SU-DHL-6 (cell line): ENCODE data around the gene STK32B.

Source experiments
- H2AFZ ChIP-seq: fragments of 200-600 bp; sonication (generic); 2 replicates; pipeline ENCODE4 v1.6.1; 2014; ENCODE audit warnings: low read depth, mild to moderate bottlenecking, moderate library complexity, mixed read lengths, antibody characterized with exemption, low read length; ENCODE audit not compliant: severe bottlenecking
- H3F3A ChIP-seq: fragments of 200-600 bp; shearing (Covaris generic); 2 replicates; pipeline ENCODE4 v1.6.0; 2016; ENCODE audit warnings: antibody characterized with exemption, mild to moderate bottlenecking; ENCODE audit not compliant: insufficient read depth
- H3K27ac ChIP-seq: fragments of 200-600 bp; sonication (generic); 2 replicates; pipeline ENCODE4 v1.5.1; 2016; ENCODE audit warnings: low read depth, mild to moderate bottlenecking, low read length, moderate library complexity, mixed read lengths
- H3K27me3 ChIP-seq: fragments of 200-600 bp; sonication (generic), shearing (Covaris generic); 2 replicates; pipeline ENCODE4 v1.6.0; 2014; ENCODE audit warnings: mild to moderate bottlenecking, low read length
- H3K36me3 ChIP-seq: fragments of 200-600 bp; sonication (generic); 2 replicates; pipeline ENCODE4 v1.6.1; 2014; ENCODE audit warnings: mild to moderate bottlenecking, low read length, mixed read lengths
- H3K4me2 ChIP-seq: fragments of 300-600, 200-600 bp; shearing (Covaris generic), sonication (generic); 2 replicates; pipeline ENCODE4 v1.6.0; 2014; ENCODE audit warnings: low read length, low read depth, mild to moderate bottlenecking; ENCODE audit not compliant: poor library complexity, severe bottlenecking
- H3K4me3 ChIP-seq: fragments of 200-600 bp; sonication (generic); 2 replicates; pipeline ENCODE4 v1.5.1; 2014; ENCODE audit warnings: antibody characterized with exemption, low read length, mild to moderate bottlenecking, mixed read lengths; ENCODE audit not compliant: insufficient read depth, poor library complexity, severe bottlenecking
- H3K79me2 ChIP-seq: fragments of 200-600 bp; sonication (generic); 2 replicates; pipeline ENCODE4 v1.6.1; 2014; ENCODE audit warnings: mild to moderate bottlenecking, low read length, moderate library complexity; ENCODE audit not compliant: insufficient read depth
- H3K9ac ChIP-seq: fragments of 200-600 bp; sonication (generic); 2 replicates; pipeline ENCODE4 v1.7.0; 2014; ENCODE audit warnings: mild to moderate bottlenecking, low read length
- H3K9me2 ChIP-seq: fragments of 200-600 bp; sonication (generic); replicated peaks from 2 replicates; pipeline ENCODE4 v1.6.1; 2014; ENCODE audit warnings: low read length; ENCODE audit not compliant: insufficient read depth
- H3K9me3 ChIP-seq: fragments of 200-600 bp; sonication (generic); 2 replicates; pipeline ENCODE4 v1.6.1; 2014; ENCODE audit warnings: low read length, mixed read lengths; ENCODE audit not compliant: insufficient read depth
- H4K20me1 ChIP-seq: fragments of 200-600 bp; sonication (generic); 2 replicates; pipeline ENCODE4 v1.6.1; 2014; ENCODE audit warnings: low read depth, mild to moderate bottlenecking, antibody characterized with exemption, low read length, moderate library complexity, mixed read lengths
- CTCF ChIP-seq: fragments of 200-600 bp; sonication (generic); IDR thresholded peaks from one replicate; pipeline ENCODE4 v1.5.1; 2017; ENCODE audit warnings: antibody characterized with exemption, mild to moderate bottlenecking, low read length, moderate library complexity; ENCODE audit not compliant: insufficient read depth, poor library complexity, severe bottlenecking
- EZH2phosphoT487 ChIP-seq: fragments of 200-600 bp; sonication (generic), shearing (Covaris generic); conservative IDR thresholded peaks from 2 replicates; pipeline ENCODE4 v1.6.1; 2018; ENCODE audit warnings: mild to moderate bottlenecking, antibody characterized with exemption, low read length, moderate library complexity, mixed read lengths

STK32B gene

GRCh38 chr4:5383191-5383980, 332.1 kb downstream of the STK32B start:
- Histone ChIP-seq H3K4me2 (no peak overlapping the region), H3K9me2 (no peaks in the 10 kb centered on the region), H3K4me3 (no peak overlapping the region), H3F3A (no peaks in the 10 kb centered on the region), H3K79me2 (no peaks in the 10 kb centered on the region), H3K27ac (no peak overlapping the region), H4K20me1 (no peaks in the 10 kb centered on the region), H3K36me3 (no peaks in the 10 kb centered on the region), H3K27me3 (no peaks in the 10 kb centered on the region), H3K9ac (no peak overlapping the region), H3K9me3 (no peaks in the 10 kb centered on the region), H2AFZ (no peak overlapping the region)
- TF ChIP-seq EZH2phosphoT487 (no peak), CTCF (no peak)

- no peaks in the 10 kb centered on the region for H3K36me3 ChIP-seq
- H3K9ac ChIP-seq = no peak overlapping the region
- H3K27ac ChIP-seq = no peak overlapping the region
- H3K9me2 ChIP-seq = no peaks in the 10 kb centered on the region
- no peak overlapping the region for H3K4me3 ChIP-seq
- no peaks in the 10 kb centered on the region for H3K79me2 ChIP-seq
- TF ChIP-seq EZH2phosphoT487 (no peak), CTCF (no peak)
- no peaks in the 10 kb centered on the region for H4K20me1 ChIP-seq
- H3K27me3 ChIP-seq = no peaks in the 10 kb centered on the region
- H3K4me2 ChIP-seq = no peak overlapping the region
- no peaks in the 10 kb centered on the region for H3K9me3 ChIP-seq
- H2AFZ ChIP-seq = no peak overlapping the region
- no peaks in the 10 kb centered on the region for H3F3A ChIP-seq
Observed at GRCh38 chr4:5385741-5386311, 334.5 kb downstream of the STK32B start.

GRCh38 chr4:5386921-5387320, 335.6 kb downstream of the STK32B start:
- no peaks in the 10 kb centered on the region for H3K27me3 ChIP-seq
- H3K9me3 ChIP-seq = no peaks in the 10 kb centered on the region
- H3K79me2 ChIP-seq = no peaks in the 10 kb centered on the region
- H3K9me2 ChIP-seq = no peaks in the 10 kb centered on the region
- no peak overlapping the region for H3K9ac ChIP-seq
- H3K4me2 ChIP-seq = no peak overlapping the region
- no peaks in the 10 kb centered on the region for H3K36me3 ChIP-seq
- H3K4me3 ChIP-seq = no peak overlapping the region
- no peak overlapping the region for H3K27ac ChIP-seq
- no peak for TF ChIP-seq EZH2phosphoT487
- no peak for TF ChIP-seq CTCF
- no peaks in the 10 kb centered on the region for H4K20me1 ChIP-seq
- H3F3A ChIP-seq = no peaks in the 10 kb centered on the region
- H2AFZ ChIP-seq = no peak overlapping the region
